Endothelial cell of umbilical vein (primary cell): Measurements from ENCODE around the gene SYT7. TPM values are rescaled to one million over a fixed set of nuclear protein-coding genes. Genes with fewer than 3 reads are reported as not detected.

Experiments used
- BruUV-seq: library from RNA; stranded (reverse); fragments of 400-500 nt; replicated peaks from 2 replicates; lab custom pipeline; 2021; lab: Mats Ljungman, UMichigan
- CTCF ChIA-PET: fragments of 300-600, 350-600 bp; sonication (Branson Sonifier 250); formaldehyde crosslinking; loops from one replicate; lab custom pipeline; 2021; ENCODE audit warnings: antibody characterized with exemption, inconsistent platforms; lab: Charles Lee
- POLR2A ChIA-PET: fragments of 300-600, 350-600 bp; sonication (Branson Sonifier 250); formaldehyde crosslinking; loops from one replicate; lab custom pipeline; 2021; ENCODE audit warnings: antibody characterized with exemption, inconsistent platforms; lab: Charles Lee
- DNase-seq: peaks from one replicate; pipeline ENCODE4 v3.0.0-alpha.2; 2011; ENCODE audit warnings: low read depth, low spot score
- FAIRE-seq: peaks from 2 replicates; lab custom pipeline; 2011; peaks lifted over from hg19 to GRCh38; lab: Jason Lieb, UNC
- H2AFZ ChIP-seq: 2 replicates; pipeline ENCODE4 v1.6.0; 2012; ENCODE audit warnings: low read depth, low read length, control low read depth, inconsistent platforms
- H3K27ac ChIP-seq: 2 replicates; pipeline ENCODE4 v1.5.1; 2011; ENCODE audit warnings: low read depth, mild to moderate bottlenecking, control low read depth, low read length, moderate library complexity; ENCODE audit not compliant: insufficient read depth
- H3K27me3 ChIP-seq, 2 experiments: 2 replicates each; pipeline versions ENCODE4 v1.6.0 to v1.6.1; 2011; ENCODE audit warnings: low read length in 2 of 2, mixed read lengths in 1 of 2; ENCODE audit not compliant: control insufficient read depth in 2 of 2, insufficient read depth in 2 of 2
- H3K36me3 ChIP-seq, 2 experiments: 2 replicates in 1 of 2; 3 replicates in 1 of 2; pipeline ENCODE4 v1.5.1; 2011; ENCODE audit warnings: low read length in 2 of 2, mild to moderate bottlenecking in 1 of 2, moderate library complexity in 1 of 2; ENCODE audit not compliant: control insufficient read depth in 2 of 2, insufficient read depth in 2 of 2; ENCODE audit errors: extremely low read depth in 1 of 2
- H3K4me1 ChIP-seq: 3 replicates; pipeline ENCODE4 v1.5.1; 2011; ENCODE audit warnings: mild to moderate bottlenecking, low read length; ENCODE audit not compliant: control insufficient read depth, insufficient read depth; ENCODE audit errors: extremely low read depth
- H3K4me2 ChIP-seq: 2 replicates; pipeline ENCODE4 v1.6.1; 2011; ENCODE audit warnings: low read length, control low read depth, mixed read lengths; ENCODE audit not compliant: insufficient read depth
- H3K4me3 ChIP-seq, 3 experiments: fragments of 200-600 bp in 1 of 3; sonication (generic), shearing (Covaris generic) in 1 of 3; replicated peaks in 1 of 3; 2 replicates each; pipeline ENCODE4 v1.5.1; 2011 to 2016; ENCODE audit warnings: control low read depth in 3 of 3, low read length in 3 of 3, mild to moderate bottlenecking in 2 of 3, inconsistent platforms in 1 of 3, low read depth in 1 of 3, moderate library complexity in 1 of 3; ENCODE audit not compliant: insufficient read depth in 1 of 3
- H3K79me2 ChIP-seq: 2 replicates; pipeline ENCODE4 v1.6.0; 2012; ENCODE audit warnings: low read length, inconsistent platforms; ENCODE audit not compliant: control insufficient read depth, insufficient read depth
- H3K9ac ChIP-seq: replicated peaks from 2 replicates; pipeline ENCODE3; 2011; ENCODE audit warnings: low read length, control low read depth; ENCODE audit not compliant: insufficient read depth; ENCODE audit errors: extremely low read depth
- H3K9me1 ChIP-seq: replicated peaks from 3 replicates; pipeline ENCODE4 v1.6.0; 2011; ENCODE audit warnings: mild to moderate bottlenecking, low read length; ENCODE audit not compliant: control insufficient read depth, insufficient read depth; ENCODE audit errors: extremely low read depth
- H3K9me3 ChIP-seq: replicated peaks from 2 replicates; pipeline ENCODE4 v1.5.1; 2012; ENCODE audit warnings: low read length, inconsistent platforms; ENCODE audit not compliant: control insufficient read depth, insufficient read depth
- H4K20me1 ChIP-seq: replicated peaks from 2 replicates; pipeline ENCODE3; 2011; ENCODE audit warnings: mild to moderate bottlenecking, low read length; ENCODE audit not compliant: control insufficient read depth, insufficient read depth; ENCODE audit errors: extremely low read depth
- CTCF ChIP-seq, 2 donors: IDR thresholded peaks; 1 replicate in 1 of 2; 2 replicates in 1 of 2; pipeline ENCODE4 v1.5.1; 2011; ENCODE audit warnings: low read length in 2 of 2, mild to moderate bottlenecking in 2 of 2, moderate library complexity in 2 of 2, control low read depth in 1 of 2, inconsistent platforms in 1 of 2, low read depth in 1 of 2; ENCODE audit not compliant: insufficient read depth in 1 of 2; ENCODE audit errors: extremely low read depth in 1 of 2
- EZH2 ChIP-seq: IDR thresholded peaks from 2 replicates; pipeline ENCODE4 v1.6.1; 2012; ENCODE audit warnings: borderline replicate concordance, low read depth, mild to moderate bottlenecking, moderate library complexity, low read length, inconsistent platforms; ENCODE audit not compliant: severe bottlenecking
- FOS ChIP-seq: IDR thresholded peaks from 2 replicates; pipeline ENCODE4 v1.6.1; 2011; ENCODE audit warnings: mild to moderate bottlenecking, low read length, moderate library complexity, borderline replicate concordance; ENCODE audit not compliant: insufficient read depth
- GATA2 ChIP-seq: IDR thresholded peaks from 2 replicates; pipeline ENCODE4 v1.7.0; 2011; ENCODE audit warnings: low read depth, mild to moderate bottlenecking, moderate library complexity, mixed read lengths, low read length; ENCODE audit not compliant: insufficient read length, insufficient read depth
- JUN ChIP-seq: IDR thresholded peaks from 2 replicates; pipeline ENCODE4 v1.6.1; 2011; ENCODE audit warnings: borderline replicate concordance, low read depth; ENCODE audit not compliant: insufficient read length, insufficient read depth
- MAX ChIP-seq: IDR thresholded peaks from 2 replicates; pipeline ENCODE4 v1.6.1; 2011; ENCODE audit not compliant: insufficient read depth, insufficient read length
- MYC ChIP-seq: IDR thresholded peaks from one replicate; pipeline ENCODE4 v1.6.1; 2011; ENCODE audit warnings: mild to moderate bottlenecking, low read depth, low read length
- POLR2A ChIP-seq: IDR thresholded peaks from 2 replicates; pipeline ENCODE4 v1.6.1; 2012; ENCODE audit warnings: low read depth, mild to moderate bottlenecking, control low read depth, low read length
- POLR2AphosphoS5 ChIP-seq: IDR thresholded peaks from 2 replicates; pipeline ENCODE4 v1.6.1; 2012; ENCODE audit warnings: low read depth, mild to moderate bottlenecking, control low read depth, low read length, moderate library complexity; ENCODE audit not compliant: insufficient read depth
- dilution Hi-C: fragments of 300-500 bp; cut with MboI; formaldehyde crosslinking; loops from one replicate; pipeline ENCODE4 v1.15.0; 2019; ENCODE audit warnings: low sequenced_read_pairs; ENCODE audit not compliant: extremely low pct_ligation_motif_present
- intact Hi-C: fragments of 100-400 bp; cut with micrococcal nuclease; formaldehyde crosslinking; loops from one replicate; pipeline ENCODE4 v1.10.0; 2022
- polyA plus RNA-seq, 4 experiments: library from polyadenylated mRNA; depleted of rRNA in 3 of 4; stranded (reverse) in 3 of 4; unstranded in 1 of 4; fragments of >200 nt; gene quantifications; 2 replicates each; pipeline versions ENCODE4 v1.2.1 to v1.2.3, GENCODE V29; 2011 to 2012; ENCODE audit warnings: missing spikeins in 1 of 4
- total RNA-seq: library from RNA; stranded (reverse); gene quantifications from 2 replicates; pipeline ENCODE4 v1.2.3, GENCODE V29; 2021

Gene SYT7
- total and polyA plus RNA-seq, 2 donors (not counting 3 experiments of a cell fraction or from before 2014, with no cell fraction given), result 0.08 to 0.55 TPM

- DNase-seq, result no peak
- Histone ChIP-seq H2AFZ (no peak overlapping the region), H4K20me1 (no peaks in the 10 kb centered on the region), H3K79me2 (no peaks in the 10 kb centered on the region), H3K9ac (no peak overlapping the region), H3K27ac (no peak overlapping the region), H3K9me1 (no peaks in the 10 kb centered on the region), H3K4me1 (peaks cover 4% of the 10 kb centered on the region), H3K36me3 (no peaks in the 10 kb centered on the region), H3K4me2 (no peak overlapping the region), H3K27me3 (peaks cover 0 to 4% of the 10 kb centered on the region in 2 experiments), H3K9me3 (no peaks in the 10 kb centered on the region), H3K4me3 (no peak overlapping the region)
- dilution Hi-C loops (no loop called here), intact Hi-C loops (no loop called here)
- TF ChIP-seq CTCF (IDR thresholded peaks at IDR 0.05; ENCODE audit: extremely low read depth in 1 of 2, insufficient read depth in 1 of 2, low read depth in 1 of 2, low read length in 2 of 2) (no peak), JUN (no peak), MYC (no peak), MAX (no peak), POLR2A (no peak), POLR2AphosphoS5 (no peak), FOS (no peak), GATA2 (no peak), EZH2 (no peak)
- ChIA-PET POLR2A (no interaction called here), CTCF (interaction anchor here (1.3 to 2.1 kb wide), 3 partner anchors 9 to 20 kb away, joined by 3 to 6 read pairs (median 5); no protein-coding TSS in a partner anchor)
- no peak for FAIRE-seq
- no TSS peak for BruUV-seq
These were observed 38.1 kb upstream of the SYT7 start for GRCh38 chr11:61618978-61619377.
